ENCODE results near the gene SLC8A1.

Gene SLC8A1

DNA sequence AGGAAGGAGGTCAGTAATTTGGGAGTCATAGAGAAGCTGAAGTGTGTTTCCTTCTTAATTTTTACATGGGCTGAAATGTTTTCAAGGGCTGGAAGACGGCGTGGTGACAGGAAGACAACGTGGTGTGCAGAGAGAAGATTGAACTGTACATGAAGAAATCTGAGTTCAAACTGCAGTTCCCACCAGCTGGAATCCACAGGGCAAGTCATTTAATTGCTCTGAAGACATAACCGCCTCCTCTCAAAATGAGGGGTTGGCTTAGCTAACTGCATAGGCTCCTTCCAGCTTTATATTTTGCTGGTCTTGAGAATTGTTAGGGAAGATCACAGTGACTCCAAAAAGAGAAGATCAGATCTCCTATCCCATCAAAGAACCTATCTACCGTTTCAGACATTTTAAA lies 103.9 kb downstream of the SLC8A1 start:
- no peak for DNase-seq

- DNase-seq, result no peak
Observed at GRCh38 chr2:40346535-40347354, 105.1 kb downstream of the SLC8A1 start.

DNA sequence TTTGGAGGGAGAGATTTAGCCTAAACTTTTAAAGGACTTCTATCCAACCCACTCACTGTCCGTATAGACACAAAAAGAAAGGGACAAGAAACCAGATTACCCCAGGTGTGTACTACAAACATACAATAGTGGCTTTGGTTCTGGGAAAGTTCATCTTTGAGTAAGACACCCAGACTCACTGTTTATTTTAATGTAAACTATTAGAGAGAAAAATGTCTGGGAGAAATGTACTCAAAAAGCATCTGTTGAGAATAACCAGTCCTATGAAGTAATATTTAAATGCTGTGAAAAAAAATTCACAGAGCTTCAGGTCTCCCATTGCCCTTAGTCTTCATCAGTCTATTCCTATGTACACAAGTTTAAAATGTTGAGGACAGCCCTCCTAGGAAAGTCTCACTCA lies 107.5 kb downstream of the SLC8A1 start:
- no peak for DNase-seq

- no peak for DNase-seq
Observed at GRCh38 chr2:40343902-40344301, 108.0 kb downstream of the SLC8A1 start.

DNA sequence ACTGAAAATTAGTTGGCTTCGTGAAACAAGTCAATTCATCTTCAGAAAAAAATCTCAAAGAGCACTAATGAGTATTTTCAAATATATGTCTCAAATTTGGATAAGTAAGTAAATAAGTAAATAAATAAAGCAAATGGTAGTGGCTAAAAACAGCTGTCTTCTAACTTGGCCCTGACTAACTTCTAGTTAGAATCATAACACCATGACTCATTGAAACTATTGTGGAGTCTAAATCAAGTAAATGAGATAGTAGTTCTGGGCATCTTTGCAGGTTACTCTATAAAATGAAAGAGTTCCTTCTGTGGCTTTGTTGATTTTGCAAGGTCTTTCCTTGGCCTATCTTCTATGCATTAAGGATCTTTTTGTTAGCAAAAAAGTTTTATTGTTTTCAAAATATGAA lies 110.7 kb downstream of the SLC8A1 start:
- DNase-seq, result no peak

- no peak for DNase-seq
Observed at GRCh38 chr2:40339026-40339425, 112.9 kb downstream of the SLC8A1 start.

GRCh38 chr2:40332191-40332826 lies 119.6 kb downstream of the SLC8A1 start:
- DNase-seq, result no peak

DNA sequence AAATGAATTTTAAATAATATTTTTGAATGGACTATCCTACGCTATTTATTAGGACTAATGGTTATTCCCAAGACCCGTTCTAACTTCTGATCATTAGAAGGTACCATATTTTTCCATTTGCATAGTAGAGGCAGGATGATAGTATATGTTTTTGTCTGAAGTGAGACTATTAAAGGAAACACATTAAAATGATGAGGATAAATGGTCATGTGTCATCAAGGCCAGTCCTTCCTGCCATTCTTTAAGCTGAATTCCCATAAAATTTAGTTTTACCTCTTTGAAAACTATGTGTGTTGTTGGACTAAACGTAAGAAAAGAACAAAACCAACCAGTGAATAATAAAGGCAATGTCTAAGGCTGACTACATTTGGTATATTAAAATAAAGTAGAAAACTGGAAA lies 121.8 kb downstream of the SLC8A1 start:
- DNase-seq, result no peak

DNA sequence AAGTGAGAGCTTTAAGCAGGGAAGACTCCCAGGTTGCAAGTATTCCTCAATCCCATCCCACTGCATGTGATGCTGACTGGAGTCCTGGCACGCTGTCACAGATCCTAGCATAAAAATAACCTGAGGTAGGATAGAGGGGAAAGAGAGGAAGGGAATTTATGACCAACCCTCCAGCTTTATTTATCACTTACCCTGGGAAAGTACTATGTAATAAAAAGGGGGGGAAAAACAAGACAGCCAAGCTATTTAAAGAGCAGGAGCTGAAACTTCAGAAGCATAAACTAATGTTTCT lies 122.2 kb downstream of the SLC8A1 start:
- no peak for DNase-seq

DNA sequence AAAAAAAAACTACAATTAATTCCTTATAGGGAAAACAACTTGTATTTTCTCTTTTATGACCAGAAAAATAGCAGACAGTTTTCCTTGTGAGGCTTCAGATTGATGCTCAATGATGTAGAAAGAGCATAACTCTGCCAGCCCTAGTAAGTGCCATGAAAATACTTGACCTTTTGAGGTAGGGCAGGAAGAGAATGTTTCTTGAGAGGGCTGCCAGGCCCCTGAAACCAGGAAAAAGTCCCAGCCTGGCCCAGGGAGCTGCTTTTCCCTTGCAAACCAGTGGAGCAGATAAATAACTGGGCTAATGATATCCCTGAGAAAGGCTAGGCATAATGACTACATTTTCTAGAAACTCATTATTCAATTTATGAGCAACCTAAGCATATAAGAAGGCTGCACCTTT lies 126.8 kb downstream of the SLC8A1 start:
- no peak for DNase-seq

DNA sequence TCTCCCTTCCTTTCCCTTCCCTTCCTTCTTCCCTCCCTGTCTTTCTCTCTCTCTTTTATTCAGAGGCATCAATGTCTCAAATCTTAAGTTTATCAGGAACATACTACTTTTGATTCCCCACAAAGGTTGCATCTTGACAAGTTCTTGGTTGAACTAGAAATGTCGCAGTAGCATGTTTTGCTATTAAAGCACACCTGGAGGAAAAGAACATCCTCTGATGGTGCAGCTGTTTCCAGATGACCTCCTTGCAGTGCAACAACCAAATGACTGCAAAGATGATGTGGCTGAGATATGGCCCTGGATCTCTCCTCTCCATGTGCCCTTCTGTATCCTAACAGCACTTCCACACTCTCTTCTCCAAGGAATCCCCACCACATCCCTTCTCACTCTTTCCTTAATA lies 127.2 kb downstream of the SLC8A1 start:
- no peak for DNase-seq

GRCh38 chr2:40321822-40322221 lies 130.1 kb downstream of the SLC8A1 start:
- DNase-seq, result no peak

DNA sequence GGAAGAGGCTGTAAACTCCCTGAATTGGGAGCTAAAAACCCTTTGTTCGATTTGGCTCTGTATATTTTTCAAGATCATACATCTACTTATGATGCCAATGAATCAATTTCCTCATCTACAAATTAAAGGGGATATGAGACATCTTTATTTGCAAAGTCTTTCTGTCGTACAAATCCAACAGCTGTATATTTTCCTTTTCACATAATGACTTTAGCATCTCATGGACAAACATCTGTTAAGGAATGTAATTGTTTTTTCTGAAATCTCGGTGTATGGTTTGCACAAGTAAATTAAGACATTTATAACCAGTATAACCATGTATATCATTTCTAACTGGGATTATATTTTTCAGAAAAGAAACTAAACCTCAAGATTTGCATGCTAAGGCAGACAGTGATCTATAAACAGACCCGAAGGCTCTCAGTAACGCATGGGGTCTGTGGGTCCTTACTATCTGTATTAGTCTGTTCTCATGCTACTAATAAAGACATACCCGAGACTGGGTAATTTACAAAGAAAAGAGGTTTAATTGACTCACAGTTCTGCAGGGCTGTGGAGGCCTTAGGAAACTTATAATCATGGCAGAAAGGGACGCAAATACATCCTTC lies 130.8 kb downstream of the SLC8A1 start:
- DNase-seq, result no peak

DNA sequence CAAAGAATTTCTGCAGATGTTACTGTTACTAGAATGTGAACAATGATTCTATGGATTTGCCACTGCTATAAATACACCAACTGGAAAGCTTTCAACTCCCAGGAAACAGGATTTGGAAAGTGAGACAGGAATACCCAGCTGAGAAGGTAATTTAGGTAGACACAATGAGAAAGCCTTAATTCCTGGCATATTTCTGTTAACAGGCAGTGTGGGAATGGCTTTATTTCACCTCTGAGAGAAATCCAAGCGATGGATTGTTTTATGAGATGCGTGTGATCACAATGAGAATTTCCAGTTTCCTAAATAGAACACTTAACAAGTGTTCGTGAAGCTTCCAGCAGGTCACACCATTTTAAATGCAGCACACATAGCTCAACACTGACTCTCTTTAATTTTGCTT lies 133.0 kb downstream of the SLC8A1 start:
- no peak for DNase-seq

GRCh38 chr2:40317761-40318160 lies 134.1 kb downstream of the SLC8A1 start:
- no peak for DNase-seq

- no peak for DNase-seq
Observed at GRCh38 chr2:40317046-40317445, 134.8 kb downstream of the SLC8A1 start.

DNA sequence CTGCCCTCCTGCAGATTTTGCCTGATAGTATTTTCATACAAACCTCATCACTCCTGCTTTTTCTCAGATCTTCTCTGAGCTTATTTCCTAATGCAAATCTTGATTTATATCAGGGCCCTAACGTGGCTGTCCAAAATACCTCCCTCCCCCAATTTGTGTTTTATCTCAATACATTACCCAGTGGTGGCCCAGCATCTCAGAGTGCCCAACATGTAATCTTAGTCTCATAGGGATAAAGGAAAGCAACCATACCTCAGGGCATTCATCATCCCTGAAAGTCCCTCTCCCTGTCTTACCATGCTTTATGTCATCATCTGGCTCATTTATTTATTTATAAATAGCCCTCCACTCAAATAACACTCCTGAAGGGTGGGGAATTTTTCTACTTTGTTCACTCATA lies 135.3 kb downstream of the SLC8A1 start:
- no peak for DNase-seq

- DNase-seq, result no peak
Observed at GRCh38 chr2:40315683-40316082, 136.2 kb downstream of the SLC8A1 start.

DNA sequence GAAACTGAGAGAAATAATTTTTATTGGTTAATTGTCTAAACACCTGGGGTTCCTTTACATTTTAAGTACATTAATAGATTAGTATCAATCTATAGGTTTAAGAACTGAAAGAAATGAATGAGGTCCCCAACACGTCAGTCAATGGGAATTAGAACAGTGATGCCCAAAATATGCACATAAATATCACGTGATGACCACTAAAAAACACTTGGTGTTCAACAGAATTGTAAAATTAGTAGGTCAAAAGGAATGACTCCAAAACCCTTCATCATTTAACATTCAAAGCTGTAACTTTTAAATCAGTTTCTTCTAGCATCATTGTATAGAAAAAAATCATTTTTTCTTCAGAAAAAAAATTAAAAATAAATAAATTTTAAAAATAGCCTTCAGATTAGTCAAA lies 140.9 kb downstream of the SLC8A1 start:
- no peak for DNase-seq

GRCh38 chr2:40310303-40310702 lies 141.6 kb downstream of the SLC8A1 start:
- DNase-seq, result no peak

DNA sequence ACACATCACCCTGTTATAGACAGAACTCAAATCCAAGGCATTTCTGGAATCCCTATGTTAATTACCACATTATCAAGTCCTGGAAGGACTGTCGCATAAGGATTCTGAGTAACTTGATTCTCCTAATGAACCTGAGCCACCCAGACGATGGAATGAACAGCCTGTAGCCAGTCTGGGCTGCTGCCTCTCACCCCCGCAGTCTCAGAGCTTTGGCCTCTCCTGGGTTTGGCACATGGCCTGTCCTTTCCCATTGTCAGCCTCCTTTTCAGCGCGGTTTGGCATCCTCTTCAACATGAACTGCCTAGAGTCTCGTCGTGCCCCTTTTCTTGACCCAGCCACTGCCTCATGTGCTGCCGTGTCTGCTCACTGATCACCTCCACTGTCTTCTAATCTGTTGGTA lies 147.6 kb downstream of the SLC8A1 start:
- DNase-seq, result no peak

GRCh38 chr2:40303746-40304145 lies 148.1 kb downstream of the SLC8A1 start:
- no peak for DNase-seq

DNA sequence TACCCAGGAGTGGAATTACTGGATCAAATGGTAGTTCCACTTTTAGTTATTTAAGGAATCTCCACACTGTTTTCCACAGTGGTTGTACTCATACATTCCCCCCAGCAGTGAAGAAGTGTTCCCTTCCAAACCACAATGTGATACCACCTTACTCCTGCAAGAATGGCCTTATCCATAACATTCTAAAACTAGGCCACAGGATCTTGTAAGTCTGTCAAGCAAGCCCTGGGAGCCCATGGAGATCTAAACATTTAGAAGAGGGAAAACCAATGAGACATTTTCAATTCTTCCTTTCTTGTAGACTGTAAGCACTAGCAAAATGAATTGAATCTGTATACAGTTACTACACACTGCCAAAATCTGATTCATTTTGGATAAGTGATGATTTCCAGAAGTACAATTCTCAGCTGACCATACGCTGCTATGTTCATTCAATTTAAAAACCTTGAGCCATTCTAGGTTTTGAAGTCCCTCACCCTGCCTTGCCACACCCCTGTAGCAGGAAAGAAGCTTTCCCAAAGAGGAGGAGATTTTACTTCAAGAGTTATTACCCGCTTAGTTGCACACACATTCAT lies 149.1 kb downstream of the SLC8A1 start:
- no peak for DNase-seq

- no peak for DNase-seq
Observed at GRCh38 chr2:40300391-40300790, 151.5 kb downstream of the SLC8A1 start.

Measured in T1000 (cell line).